Thyroid gland (tissue), 4 donors: ENCODE results near the gene SLC48A1.

Experiments
- CTCF ChIP-seq, 6 experiments: fragments of 200-600 bp in 3 of 6; fragments of 450-650 bp in 3 of 6; sonication (generic) in 3 of 6; IDR thresholded peaks; one replicate each; pipeline ENCODE4 v1.5.1; 2016 to 2019; ENCODE audit warnings: antibody characterized with exemption in 6 of 6, mild to moderate bottlenecking in 2 of 6, inconsistent platforms in 1 of 6, moderate library complexity in 1 of 6
- POLR2A ChIP-seq, 2 donors: fragments of 450-650 bp; IDR thresholded peaks; one replicate each; pipeline ENCODE4 v1.6.1; 2017; ENCODE audit warnings: antibody characterized with exemption in 2 of 2, mild to moderate bottlenecking in 2 of 2, moderate library complexity in 1 of 2

DNA sequence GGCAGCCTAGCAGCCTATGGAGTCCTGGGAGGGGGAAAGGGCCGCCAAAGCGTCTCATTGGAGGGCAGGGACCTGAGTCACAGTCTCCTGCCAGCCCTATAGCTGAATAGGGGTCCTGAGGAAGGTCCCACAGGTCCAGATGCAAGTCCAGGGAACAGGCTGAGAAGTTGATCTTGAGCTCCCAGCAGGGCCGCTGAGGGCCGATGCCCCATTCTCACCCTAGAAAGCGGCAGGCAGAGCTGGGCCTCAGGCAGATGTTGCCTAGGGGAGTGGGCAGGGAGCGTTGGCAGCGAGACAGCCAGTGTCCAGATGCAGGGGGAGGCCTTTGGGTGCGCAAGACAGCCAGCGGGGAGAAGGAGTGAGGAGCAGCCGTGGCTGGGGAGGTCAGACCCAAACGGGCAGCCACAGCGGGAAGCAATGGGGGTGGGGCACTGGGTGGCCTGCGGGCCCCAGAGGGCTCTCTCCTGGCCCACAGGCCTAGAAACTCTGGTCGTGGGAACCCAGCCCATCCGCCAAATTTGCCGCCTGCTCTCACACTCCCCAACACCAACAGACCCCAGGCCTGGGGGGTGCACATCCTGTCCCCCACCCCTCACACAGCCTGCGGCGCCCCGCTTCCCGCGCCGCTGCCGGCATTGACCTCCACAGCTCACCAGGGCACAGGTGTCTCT is 45.6 kb downstream of the SLC48A1 start:
- TF ChIP-seq POLR2A (IDR thresholded peaks at IDR 0.05) (no peak), CTCF (IDR thresholded peaks at IDR 0.05) (no peak)
